SK-N-MC (cell line): ENCODE results near the gene ARHGAP44.

Source experiments
- EZH2 ChIP-seq: fragments of 200-600 bp; sonication (generic); IDR thresholded peaks from one replicate; pipeline ENCODE4 v1.6.1; 2017; ENCODE audit warnings: antibody characterized with exemption
- POLR2AphosphoS5 ChIP-seq: IDR thresholded peaks from 2 replicates; pipeline ENCODE4 v1.6.1; 2012; ENCODE audit warnings: mild to moderate bottlenecking, low read depth, low read length, borderline replicate concordance

- no peak for TF ChIP-seq EZH2
- no peak for TF ChIP-seq POLR2AphosphoS5
Observed at GRCh38 chr17:12996357-12996756, 207.1 kb downstream of the ARHGAP44 start.
